HG03520 (cell line): ENCODE data around the gene C1QL4.
"Not testable (repeated sequence)": the region's sequence is repeated elsewhere in the genome, so short reads cannot be mapped to it uniquely, and the experiment has no call there.

Experiments used
- ATAC-seq: cut with Tn5 transposase; IDR thresholded peaks from one replicate; pipeline ENCODE4 v1.9.1; 2021; ENCODE audit warnings: mild to moderate bottlenecking, moderate library complexity; ENCODE audit not compliant: unreplicated experiment

C1QL4 gene

DNA sequence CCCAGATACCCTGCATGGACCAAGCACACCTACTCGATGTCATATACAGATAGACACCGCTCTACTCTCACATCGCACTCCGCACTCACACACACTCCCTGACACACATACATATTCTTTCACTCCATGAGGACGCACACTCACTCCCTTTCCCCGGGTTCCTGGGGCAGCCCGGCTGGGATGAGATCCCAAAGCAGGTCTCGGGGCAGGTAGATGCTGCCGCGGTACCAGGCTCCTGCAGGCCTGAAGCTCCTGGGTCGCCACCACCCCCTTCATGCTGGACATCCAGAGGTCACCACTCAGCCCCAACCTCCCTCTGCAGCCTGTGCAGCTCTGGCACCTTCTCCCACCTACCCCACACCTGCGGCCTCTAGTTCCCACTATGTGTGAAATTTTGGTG, 2.3 kb downstream of the C1QL4 start:
- no peak for ATAC-seq

DNA sequence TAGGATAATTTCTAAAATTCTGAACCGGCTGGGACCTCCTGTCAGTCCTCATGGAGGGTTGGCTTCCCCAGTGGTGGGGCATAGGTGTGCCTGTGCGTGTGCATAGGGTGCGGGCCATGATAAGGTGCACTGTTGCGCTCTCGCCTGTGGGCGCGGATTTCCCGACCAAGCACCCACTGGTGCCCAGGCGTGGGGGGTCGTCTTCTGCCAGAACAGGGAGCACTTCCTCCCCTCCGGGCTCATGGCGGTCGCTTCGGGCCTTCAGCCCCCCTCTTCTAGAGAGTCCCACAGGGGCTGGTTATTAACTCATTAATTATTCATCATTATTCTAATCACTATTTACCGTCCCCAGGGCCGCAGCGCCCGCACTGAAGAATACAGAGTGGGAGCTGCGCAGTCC, 2.8 kb downstream of the C1QL4 start:
- no peak for ATAC-seq

DNA sequence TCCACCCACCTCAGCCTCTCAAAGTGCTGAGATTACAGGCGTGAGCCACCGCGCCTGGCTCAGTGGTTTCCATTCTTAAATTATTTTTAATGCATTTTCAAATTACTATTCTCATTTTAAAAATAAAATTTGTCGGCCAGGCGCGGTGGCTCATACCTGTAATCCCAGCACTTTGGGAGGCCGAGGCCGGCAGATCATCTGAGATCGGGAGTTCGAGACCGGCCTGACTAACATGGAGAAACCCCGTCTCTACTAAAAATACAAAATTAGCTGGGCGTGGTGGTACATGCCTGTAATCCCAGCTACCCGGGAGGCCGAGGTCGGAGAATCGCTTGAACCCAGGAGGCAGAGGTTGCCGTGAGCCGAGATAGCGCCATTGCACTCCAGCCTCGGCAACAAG, 3.2 kb downstream of the C1QL4 start:
- ATAC-seq = not testable (repeated sequence)

DNA sequence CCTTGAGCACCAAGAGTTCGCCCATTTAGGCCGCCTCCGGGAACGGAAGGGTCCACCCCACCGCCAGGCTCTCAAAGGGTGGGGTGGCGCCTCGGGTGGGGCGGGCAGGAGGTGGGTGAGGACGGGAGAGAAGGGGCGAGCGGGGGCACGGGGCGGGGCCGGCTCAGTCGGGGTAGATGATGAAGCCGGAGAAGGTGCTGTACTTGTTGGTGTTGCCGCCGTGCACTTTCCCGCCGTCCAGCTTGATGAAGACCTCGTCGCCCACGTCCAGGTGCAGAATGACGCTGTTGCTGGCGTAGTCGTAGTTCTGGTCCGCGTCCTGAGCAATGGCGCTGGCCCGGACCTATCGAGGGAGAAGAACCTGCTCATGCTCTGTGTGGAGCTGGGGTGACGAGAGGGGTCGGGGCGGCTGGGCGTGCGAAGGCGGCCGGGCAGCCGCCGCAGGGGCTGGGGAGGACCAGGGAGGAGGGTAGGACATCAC, 4.1 kb downstream of the C1QL4 start:
- no peak for ATAC-seq

DNA sequence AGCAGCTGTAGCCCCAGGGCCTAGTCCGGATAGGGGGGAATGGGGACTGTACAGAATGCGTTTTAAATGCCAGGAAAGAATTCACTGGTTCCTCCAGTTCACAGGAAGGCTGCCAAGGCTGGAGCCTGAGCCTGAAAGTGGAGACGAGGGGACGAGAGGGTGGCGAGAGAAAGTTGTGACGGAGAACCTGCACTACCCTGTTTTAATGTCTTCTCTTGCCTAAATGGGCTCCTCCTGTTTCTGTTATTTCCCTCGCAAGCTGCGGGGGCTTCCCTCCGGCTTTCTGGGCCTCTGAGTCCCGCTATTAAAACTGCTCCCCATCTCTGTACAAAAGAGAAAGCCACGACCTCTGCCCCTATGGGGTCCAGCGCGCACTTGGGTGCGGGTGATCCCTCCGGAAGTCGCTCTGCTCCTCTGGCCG, 4.5 kb downstream of the C1QL4 start:
- no peak for ATAC-seq

DNA sequence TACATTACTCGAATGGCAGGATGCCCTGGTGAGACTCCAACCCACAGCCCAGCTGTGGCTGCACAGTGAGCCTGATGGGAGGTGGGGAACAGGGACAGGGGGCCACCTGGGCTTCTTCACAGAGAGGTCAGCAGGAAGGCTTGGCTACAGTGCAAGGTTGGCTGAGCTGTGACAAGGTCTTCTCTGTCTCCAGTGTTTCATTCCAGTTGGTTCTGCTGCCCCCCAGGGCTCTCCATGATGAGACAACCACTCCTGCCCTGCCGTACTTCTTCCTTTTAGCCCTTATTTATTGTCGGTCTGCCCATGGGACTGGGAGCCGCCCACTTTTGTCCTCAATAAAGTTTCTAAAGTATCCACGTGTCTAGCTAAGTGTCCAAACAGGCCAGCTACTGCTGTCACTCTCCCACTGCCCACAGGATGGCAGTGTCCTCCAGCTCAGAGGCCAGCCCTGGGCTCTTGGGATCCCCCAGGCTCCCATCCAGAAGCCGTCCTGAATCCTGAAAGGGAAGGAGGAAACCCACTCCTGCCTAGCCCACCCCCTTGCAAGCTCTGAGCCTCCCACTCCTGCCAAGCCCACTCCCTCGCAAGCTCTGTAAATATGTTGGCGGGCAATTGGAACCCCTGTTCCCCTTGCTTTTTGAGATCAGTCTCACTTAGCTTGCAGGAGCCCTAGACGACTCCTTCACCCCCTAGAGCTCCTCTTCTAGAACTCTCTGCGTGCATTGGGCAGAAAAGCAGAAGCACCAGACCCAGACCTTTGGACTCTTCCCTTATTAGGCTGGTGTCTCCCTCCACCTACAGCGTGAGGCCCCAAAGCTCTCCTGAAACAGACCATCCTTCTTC, 5.4 kb downstream of the C1QL4 start:
- ATAC-seq = no peak

DNA sequence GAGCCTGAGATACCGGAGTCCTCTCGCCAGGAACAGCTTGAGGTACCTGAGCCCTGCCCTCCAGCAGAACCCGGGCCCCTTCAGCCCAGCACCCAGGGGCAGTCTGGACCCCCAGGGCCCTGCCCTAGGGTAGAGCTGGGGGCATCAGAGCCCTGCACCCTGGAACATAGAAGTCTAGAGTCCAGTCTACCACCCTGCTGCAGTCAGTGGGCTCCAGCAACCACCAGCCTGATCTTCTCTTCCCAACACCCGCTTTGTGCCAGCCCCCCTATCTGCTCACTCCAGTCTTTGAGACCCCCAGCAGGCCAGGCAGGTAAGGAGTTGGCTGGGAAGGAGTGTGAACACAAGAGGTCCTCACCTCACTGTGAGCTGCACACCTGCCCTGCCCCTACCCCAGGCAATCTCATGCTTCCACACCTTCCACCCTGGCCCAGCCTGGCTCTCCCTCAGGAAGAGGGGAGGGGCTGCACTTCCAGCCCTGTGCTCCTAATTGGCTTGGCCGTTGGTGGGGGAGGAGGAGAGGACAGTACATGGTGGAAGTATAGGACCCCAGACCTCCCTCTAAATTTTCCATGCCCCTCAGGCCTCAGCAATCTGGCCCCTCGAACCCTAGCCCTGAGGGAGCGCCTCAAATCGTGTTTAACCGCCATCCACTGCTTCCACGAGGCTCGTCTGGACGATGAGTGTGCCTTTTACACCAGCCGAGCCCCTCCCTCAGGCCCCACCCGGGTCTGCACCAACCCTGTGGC, 6.2 kb downstream of the C1QL4 start:
- ATAC-seq = no peak

DNA sequence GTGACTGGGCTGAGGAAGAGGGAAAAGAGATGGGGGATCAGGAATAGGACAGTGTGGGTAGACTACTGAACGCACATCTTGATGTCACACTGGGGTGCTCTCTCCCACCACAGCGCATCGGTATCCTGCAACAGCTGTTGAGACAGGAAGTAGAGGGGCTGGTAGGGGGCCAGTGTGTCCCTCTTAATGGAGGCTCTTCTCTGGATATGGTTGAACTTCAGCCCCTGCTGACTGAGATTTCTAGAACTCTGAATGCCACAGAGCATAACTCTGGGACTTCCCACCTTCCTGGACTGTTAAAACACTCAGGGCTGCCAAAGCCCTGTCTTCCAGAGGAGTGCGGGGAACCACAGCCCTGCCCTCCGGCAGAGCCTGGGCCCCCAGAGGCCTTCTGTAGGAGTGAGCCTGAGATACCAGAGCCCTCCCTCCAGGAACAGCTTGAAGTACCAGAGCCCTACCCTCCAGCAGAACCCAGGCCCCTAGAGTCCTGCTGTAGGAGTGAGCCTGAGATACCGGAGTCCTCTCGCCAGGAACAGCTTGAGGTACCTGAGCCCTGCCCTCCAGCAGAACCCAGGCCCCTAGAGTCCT, 6.9 kb downstream of the C1QL4 start:
- ATAC-seq = no peak

DNA sequence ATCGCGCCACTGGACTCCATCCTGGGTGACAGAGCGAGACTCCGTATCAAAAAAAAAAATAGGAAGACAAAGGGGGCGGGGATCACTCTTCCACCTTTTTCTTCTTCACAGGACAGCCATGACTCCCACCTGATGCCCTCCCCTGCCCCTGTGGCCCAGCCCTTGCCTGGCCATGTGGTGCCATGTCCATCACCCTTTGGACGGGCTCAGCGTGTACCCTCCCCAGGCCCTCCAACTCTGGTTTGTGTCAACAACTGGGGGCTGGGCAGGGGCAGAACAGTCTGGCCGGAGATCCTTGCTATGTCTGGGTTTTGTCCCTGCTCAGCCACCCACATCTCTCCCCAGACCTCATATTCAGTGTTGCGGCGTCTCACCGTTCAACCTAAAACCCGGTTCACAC, 8.2 kb downstream of the C1QL4 start:
- ATAC-seq = no peak

DNA sequence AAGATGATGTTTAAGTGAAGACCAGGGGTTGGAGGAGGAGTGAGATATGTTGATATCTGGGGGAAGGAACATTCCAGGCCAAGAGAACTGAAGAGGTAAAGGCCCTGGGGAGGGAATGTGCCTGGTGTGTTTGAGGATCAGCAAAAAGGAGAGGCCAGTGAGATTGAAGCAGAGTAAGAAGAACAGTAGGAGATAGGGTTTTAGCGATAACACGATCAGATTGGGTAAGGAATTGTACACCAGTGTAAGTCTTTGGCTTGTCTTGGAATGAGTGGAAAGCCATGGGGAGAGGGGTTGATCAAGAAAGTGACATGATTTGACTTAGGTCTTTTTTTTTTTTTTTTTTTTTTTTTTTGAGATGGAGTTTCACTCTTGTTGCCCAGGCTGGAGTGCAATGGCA, 9.1 kb downstream of the C1QL4 start:
- ATAC-seq = no peak

DNA sequence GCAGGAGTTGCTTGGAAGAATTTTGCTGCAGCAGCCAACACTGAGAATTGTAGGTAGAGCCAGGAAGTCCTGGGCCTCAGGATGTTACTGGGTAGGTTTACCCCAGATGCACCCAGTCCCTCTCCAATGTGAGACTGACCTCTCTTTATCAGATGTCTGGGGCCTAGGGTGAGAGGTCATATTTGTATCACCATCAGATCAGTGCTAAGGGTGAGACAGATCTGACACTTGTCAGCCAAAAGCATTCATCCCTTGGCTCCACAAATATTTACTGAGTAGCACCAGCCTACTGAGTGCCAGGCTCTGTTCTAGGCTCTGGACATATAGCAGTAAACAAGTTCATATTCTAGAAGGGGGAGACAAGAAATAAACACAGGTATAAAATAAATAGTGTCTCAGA, 9.6 kb downstream of the C1QL4 start:
- ATAC-seq = no peak

DNA sequence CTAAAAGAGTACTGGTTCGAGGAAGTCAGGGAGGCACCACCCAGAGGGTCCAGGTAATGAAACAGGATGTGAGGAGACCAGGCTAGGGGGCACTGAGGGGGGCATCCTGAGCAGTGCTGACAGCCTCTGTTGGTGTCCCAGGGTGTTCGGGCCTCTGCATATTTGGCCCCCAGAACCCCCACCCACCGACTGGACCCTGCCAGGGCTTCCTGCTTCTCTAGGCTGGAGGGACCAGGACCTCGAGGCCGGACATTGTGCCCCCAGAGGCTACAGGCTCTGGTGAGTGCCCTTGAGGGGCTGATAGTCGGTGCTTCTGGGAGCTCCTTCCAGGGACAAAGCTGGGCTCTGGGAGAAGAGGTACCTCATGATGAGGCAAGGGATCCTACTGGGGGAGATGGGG, 11.4 kb downstream of the C1QL4 start:
- ATAC-seq = no peak

DNA sequence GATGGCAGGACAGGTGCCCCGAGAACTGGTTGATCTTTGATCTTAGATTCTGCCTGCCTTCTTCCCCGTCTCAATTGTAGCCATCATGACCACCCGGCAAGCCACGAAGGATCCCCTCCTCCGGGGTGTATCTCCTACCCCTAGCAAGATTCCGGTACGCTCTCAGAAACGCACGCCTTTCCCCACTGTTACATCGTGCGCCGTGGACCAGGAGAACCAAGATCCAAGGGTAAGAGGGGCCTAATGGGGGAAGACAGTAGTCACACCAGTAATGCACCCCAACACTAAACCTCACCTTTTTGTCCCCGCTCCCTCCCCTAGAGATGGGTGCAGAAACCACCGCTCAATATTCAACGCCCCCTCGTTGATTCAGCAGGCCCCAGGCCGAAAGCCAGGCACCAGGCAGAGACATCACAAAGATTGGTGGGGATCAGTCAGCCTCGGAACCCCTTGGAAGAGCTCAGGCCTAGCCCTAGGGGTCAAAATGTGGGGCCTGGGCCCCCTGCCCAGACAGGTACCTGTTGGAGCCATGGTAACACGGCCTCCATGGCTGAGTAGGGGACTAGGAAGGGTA, 13.4 kb downstream of the C1QL4 start:
- no peak for ATAC-seq

DNA sequence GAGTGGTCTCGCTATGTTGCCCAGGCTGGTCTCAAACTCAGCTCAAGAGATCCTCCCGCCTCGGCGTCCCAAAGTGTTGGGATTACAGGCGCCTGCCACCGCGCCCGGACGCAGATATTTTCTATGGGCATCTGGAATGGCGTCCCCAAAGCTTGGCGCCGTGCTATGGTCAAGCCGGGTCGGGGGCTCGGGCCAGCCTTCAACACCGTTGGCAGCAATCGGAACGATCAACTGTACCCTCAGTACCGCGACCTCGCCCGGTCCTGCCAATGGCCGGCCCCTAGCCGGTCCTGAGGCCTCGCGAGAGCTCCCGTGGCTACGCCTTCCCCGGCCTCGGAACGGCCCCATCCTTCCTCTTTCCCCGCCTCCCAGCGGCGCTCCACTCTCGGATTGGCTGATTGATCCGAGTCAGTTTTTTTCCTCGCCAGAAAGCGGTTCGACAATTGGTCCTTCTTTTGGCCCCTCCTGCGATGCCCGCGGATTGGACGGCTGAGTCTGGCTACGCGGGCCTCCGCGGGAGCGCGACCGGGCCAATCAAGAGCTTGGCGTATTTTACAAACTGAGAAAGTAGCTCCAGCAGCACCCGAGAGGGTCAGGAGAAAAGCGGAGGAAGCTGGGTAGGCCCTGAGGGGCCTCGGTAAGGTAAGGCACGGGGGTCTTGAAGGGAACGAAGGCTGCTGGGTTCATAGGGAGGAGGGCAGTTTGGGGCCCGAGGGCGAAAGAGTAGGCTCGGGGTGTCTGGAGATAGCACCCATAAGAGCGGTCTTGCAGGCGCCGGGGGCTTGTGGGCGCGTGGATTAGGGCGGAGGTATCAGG, 14.1 kb downstream of the C1QL4 start, which contains the start of gene TROAP:
Gene TROAP (plus strand): TSS at position 548 of the 816 bp plus-strand sequence. CDS start 354 bp downstream, outside the sequence.
- ATAC-seq = peak; percentile 98

DNA sequence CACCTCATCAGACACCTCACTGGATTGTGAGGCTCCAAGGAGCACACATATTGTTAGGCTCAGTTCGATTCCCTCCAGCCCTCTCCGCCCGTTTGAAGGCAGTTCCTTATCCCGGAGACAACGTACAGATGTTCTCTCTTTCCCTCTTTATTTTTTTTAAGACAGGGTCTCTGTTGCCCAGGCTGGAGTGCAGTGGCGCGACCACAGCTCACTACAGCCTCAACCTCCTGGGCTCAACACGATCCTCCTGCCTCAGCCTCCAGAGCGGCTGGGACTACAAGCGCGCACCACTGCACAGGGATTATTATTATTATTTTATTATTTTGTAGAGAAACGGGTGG, 14.7 kb downstream of the C1QL4 start:
- no peak for ATAC-seq

DNA sequence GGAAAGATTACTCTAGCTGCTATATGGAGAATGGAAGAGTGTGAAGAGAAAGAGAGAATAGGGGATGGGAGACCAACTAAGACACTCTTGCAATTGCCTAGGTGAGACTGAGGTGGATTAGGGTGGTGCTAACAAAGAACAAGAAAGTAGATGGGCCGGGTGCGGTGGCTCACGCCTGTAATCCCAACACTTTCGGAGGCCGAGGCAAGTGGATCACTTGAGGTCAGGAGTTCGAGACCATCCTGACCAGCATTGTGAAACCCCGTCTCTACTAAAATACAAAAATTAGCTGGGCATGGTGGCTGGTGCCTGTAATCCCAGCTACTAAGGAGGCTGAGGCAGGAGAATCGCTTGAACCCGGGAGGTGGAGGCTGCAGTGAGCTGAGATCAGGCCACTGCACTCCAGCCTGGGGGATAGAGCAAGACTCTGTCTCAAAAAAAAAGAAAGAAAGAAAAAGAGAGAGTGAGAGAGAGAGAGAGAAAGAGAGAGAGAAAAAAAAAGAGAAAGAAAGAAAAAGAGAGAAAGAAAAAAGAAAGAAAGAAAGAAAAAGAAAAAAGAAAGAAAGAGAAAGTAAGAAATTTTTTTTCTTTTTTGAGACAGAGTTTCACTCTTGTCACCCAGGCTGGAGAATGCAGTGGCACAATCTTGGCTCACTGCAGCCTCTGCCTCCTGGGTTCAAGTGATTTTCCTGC, 16.4 kb downstream of the C1QL4 start:
- ATAC-seq = not testable (repeated sequence)

DNA sequence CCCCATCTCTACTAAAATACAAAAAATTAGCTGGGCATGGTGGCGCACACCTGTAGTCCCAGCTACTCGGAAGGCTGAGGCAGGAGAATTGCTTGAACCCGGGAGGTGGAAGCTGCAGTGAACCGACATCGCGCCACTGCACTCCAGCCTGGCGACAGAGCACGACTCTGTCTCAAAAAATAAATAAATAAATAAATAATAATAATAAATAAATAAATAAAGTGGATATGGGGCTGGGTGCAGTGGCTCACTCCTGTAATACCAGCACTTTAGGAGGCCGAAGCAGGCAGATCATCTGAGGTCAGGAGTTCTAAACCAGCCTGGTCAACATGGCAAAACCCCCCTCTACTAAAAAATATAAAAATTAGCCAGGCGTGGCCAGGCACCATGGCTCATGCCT, 19.9 kb downstream of the C1QL4 start:
- not testable (repeated sequence) for ATAC-seq

DNA sequence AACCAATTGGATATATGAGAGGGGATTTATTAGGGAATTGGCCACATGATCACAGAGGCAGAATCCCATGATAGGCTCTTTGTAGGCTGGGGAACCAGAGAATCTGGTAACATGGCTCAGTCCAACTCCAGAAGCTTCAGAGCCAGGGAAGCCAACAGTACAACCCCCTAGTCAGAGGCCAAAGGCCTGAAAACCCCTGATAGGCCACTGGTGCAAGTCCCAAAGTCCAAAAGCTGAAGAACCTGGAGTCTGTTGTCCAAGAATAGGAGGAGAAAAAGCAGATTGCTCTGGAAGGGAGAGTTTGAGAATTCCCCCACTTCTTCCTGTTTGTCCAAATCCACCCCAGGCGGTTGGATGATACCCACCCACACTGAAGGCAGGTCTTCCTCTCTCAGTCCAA, 22.2 kb downstream of the C1QL4 start:
- ATAC-seq = no peak

DNA sequence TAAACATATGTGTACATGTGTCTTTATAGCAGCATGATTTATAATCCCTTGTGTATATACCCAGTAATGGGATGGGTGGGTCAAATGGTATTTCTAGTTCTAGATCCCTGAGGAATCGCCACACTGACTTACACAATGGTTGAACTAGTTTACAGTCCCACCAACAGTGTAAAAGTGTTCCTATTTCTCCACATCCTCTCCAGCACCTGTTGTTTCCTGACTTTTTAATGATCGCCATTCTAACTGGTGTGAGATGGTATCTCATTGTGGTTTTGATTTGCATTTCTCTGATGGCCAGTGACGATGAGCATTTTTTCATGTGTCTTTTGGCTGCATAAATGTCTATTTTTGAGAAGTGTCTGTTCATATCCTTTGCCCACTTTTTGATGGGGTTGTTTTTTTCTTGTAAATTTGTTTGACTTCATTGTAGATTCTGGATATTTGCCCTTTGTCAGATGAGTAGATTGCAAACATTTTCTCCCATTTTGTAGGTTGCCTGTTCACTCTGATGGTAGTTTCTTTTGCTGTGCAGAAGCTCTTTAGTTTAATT, 26.5 kb downstream of the C1QL4 start:
- ATAC-seq = not testable (repeated sequence)

DNA sequence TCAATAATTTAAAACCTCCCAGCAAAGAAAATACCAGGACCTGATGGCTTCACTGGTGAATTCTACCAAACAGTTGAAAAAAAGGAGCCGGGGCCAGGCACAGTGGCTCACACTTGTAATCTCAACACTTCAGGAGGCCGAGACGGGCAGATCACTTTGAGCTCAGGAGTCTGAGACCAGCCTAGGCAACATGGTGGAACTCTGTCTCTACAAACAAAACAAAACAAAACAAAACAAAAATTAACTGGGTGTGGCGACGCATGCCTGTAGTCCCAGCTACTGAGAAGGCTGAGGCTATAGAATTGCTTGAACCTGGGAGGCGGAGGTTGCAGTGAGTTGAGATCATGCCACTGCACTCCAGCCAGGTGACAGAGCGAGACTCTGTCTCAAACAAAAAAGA, 27.6 kb downstream of the C1QL4 start:
- ATAC-seq = no peak
